Endothelial cell of umbilical vein (primary cell): ENCODE data around the gene TMEM119.

Source experiments
- CTCF ChIP-seq, 2 donors: IDR thresholded peaks; 1 replicate in 1 of 2; 2 replicates in 1 of 2; pipeline ENCODE4 v1.5.1; 2011; ENCODE audit warnings: low read length in 2 of 2, mild to moderate bottlenecking in 2 of 2, moderate library complexity in 2 of 2, control low read depth in 1 of 2, inconsistent platforms in 1 of 2, low read depth in 1 of 2; ENCODE audit not compliant: insufficient read depth in 1 of 2; ENCODE audit errors: extremely low read depth in 1 of 2
- EZH2 ChIP-seq: IDR thresholded peaks from 2 replicates; pipeline ENCODE4 v1.6.1; 2012; ENCODE audit warnings: borderline replicate concordance, low read depth, mild to moderate bottlenecking, moderate library complexity, low read length, inconsistent platforms; ENCODE audit not compliant: severe bottlenecking
- FOS ChIP-seq: IDR thresholded peaks from 2 replicates; pipeline ENCODE4 v1.6.1; 2011; ENCODE audit warnings: mild to moderate bottlenecking, low read length, moderate library complexity, borderline replicate concordance; ENCODE audit not compliant: insufficient read depth
- MAX ChIP-seq: IDR thresholded peaks from 2 replicates; pipeline ENCODE4 v1.6.1; 2011; ENCODE audit not compliant: insufficient read depth, insufficient read length
- MYC ChIP-seq: IDR thresholded peaks from one replicate; pipeline ENCODE4 v1.6.1; 2011; ENCODE audit warnings: mild to moderate bottlenecking, low read depth, low read length
- POLR2A ChIP-seq: IDR thresholded peaks from 2 replicates; pipeline ENCODE4 v1.6.1; 2012; ENCODE audit warnings: low read depth, mild to moderate bottlenecking, control low read depth, low read length
- POLR2AphosphoS5 ChIP-seq: IDR thresholded peaks from 2 replicates; pipeline ENCODE4 v1.6.1; 2012; ENCODE audit warnings: low read depth, mild to moderate bottlenecking, control low read depth, low read length, moderate library complexity; ENCODE audit not compliant: insufficient read depth

- TF ChIP-seq EZH2, result no peak
- TF ChIP-seq POLR2A, result no peak
- TF ChIP-seq CTCF (IDR thresholded peaks at IDR 0.05; ENCODE audit: extremely low read depth in 1 of 2, insufficient read depth in 1 of 2, low read depth in 1 of 2, low read length in 2 of 2), result no peak
- no peak for TF ChIP-seq MAX
- no peak for TF ChIP-seq POLR2AphosphoS5
- no peak for TF ChIP-seq MYC
- no peak for TF ChIP-seq FOS
These were observed 27.3 kb upstream of the TMEM119 start for GRCh38 chr12:108625228-108625627.
